Pancreas (tissue), 10 donors: ENCODE results near the gene ACO2. TPM values are rescaled to one million over a fixed set of nuclear protein-coding genes. Genes with fewer than 3 reads are reported as not detected.
"Not testable (repeated sequence)": the region's sequence is repeated elsewhere in the genome, so short reads cannot be mapped to it uniquely, and the experiment has no call there.

Experiments used
- ATAC-seq, 4 donors: fragments of 200-7000 bp; cut with Tn5 transposase; one replicate each; pipeline versions ENCODE4 v1.8.0 to v1.9.1; 2020; ENCODE audit warnings: mild to moderate bottlenecking in 4 of 4, moderate library complexity in 4 of 4
- DNase-seq, 6 donors: peaks; one replicate each; pipeline ENCODE4 v3.0.0-alpha.2; 2020
- FAIRE-seq: peaks from 2 replicates; lab custom pipeline; 2012; peaks lifted over from hg19 to GRCh38; lab: Jason Lieb, UNC
- H3K27ac ChIP-seq, 4 donors: fragments of 200-600 bp; sonication (generic); 1 replicate in 3 of 4; 2 replicates in 1 of 4; pipeline versions ENCODE4 v1.5.0 to v1.8.0; 2020
- H3K27me3 ChIP-seq, 4 donors: fragments of 200-600 bp; one replicate each; pipeline ENCODE4 v1.8.0; 2021
- H3K36me3 ChIP-seq, 3 donors: fragments of 200-600 bp; sonication (generic) in 1 of 3; one replicate each; pipeline versions ENCODE4 v1.5.0 to v1.8.0; 2020 to 2021
- H3K4me1 ChIP-seq, 3 donors: fragments of 200-600 bp; one replicate each; pipeline ENCODE4 v1.8.0; 2021
- H3K4me3 ChIP-seq, 4 donors: fragments of 200-600 bp; sonication (generic) in 2 of 4; one replicate each; pipeline versions ENCODE4 v1.5.0 to v1.8.0; 2020 to 2021
- H3K9me3 ChIP-seq, 4 donors: fragments of 200-600 bp; one replicate each; pipeline ENCODE4 v1.8.0; 2021
- CTCF ChIP-seq, 4 donors: fragments of 200-600 bp; sonication (generic) in 3 of 4; IDR thresholded peaks; one replicate each; pipeline versions ENCODE4 v1.5.0 to v1.8.0; 2021; ENCODE audit warnings: antibody characterized with exemption in 4 of 4
- WGBS, 2 donors: extraction: QIAGEN DNeasy Blood & Tissue Kit; methylation state at CpG; one replicate each; pipeline ENCODE4 v1.1.7; 2013; 5-methylcytosine and 5-hydroxymethylcytosine counted together
- intact Hi-C, 3 donors: fragments of 100-400 bp; cut with DNase I; formaldehyde crosslinking; loops; one replicate each; pipeline versions ENCODE4 v1.11.1 to v1.14.2; 2022
- polyA plus RNA-seq, 2 donors: library from polyadenylated mRNA; stranded (reverse); fragments of 200-250 nt; gene quantifications; one replicate each; pipeline ENCODE4 v1.2.3, GENCODE V29; 2013
- total RNA-seq, 6 donors: library from RNA; stranded (reverse); fragmentation: NEBNext Ultra II Directional in 4 of 6; extraction: Animal tissue kit (Norgen Biotek cat#: 25700) in 4 of 6; gene quantifications; one replicate each; pipeline versions ENCODE4 v1.2.1 to v1.2.4, GENCODE V29; 2021 to 2023
- donor health status: healthy with polysubstance abuse.
- donor health status: DM: no; HTN: no; CAD: no; lungs with moderate emphysema.
- donor health status: DM: no; HTN: no; CAD: no.
- donor health status: control.
- donor health status: control.
- donor health status: Bipolar disorder and iron deficiency.
- donor health status: DM: yes; HTN: yes; CAD: no.
- donor health status: DM: no; HTN: no; CAD: no.
- donor health status: DM: no; HTN: no; CAD: no.
- donor health status: DM: yes; HTN: yes; CAD: no.

Gene ACO2
- total and polyA plus RNA-seq, 8 donors, result 19.2 to 53.1 (median 37.6) TPM

- peak; percentile 89 to 97 (median 96) for DNase-seq
- peak; percentile 98 for FAIRE-seq
- intact Hi-C loops, result loop anchor here in 1 of 3 donors (5.0 kb wide), 1 partner anchor 41 kb away; no protein-coding TSS in a partner anchor
- H3K27me3 ChIP-seq, result no peaks in the 10 kb centered on the region
- 0% methylated on average over 28 of the region's 28 CpGs for WGBS, 2 donors
- peaks cover under 1 to 5% (median 5%) of the 10 kb centered on the region in 3 donors for H3K4me1 ChIP-seq
- peak overlapping the region; percentile 96 to 100 (median 99) for H3K27ac ChIP-seq
- no peaks in the 10 kb centered on the region for H3K9me3 ChIP-seq
- ATAC-seq, result peak; percentile 63 to 76 (median 70)
- peak overlapping the region; percentile 65 to 98 (median 91) for H3K4me3 ChIP-seq
- no peaks in the 10 kb centered on the region for H3K36me3 ChIP-seq
- TF ChIP-seq CTCF (IDR thresholded peaks at IDR 0.05), result no peak
Measured at GRCh38 chr22:41448189-41448808, 20.6 kb upstream of the ACO2 start.

- ATAC-seq (no peak), FAIRE-seq (no peak), DNase-seq (no peak)
- no peaks in the 10 kb centered on the region for H3K4me1 ChIP-seq
- no peak overlapping the region for H3K27ac ChIP-seq
- 92 to 95% methylated on average over 7 of the region's 7 CpGs for WGBS, 2 donors
- no peaks in the 10 kb centered on the region for H3K27me3 ChIP-seq
- intact Hi-C loops, result no loop called here
- no peaks in the 10 kb centered on the region for H3K9me3 ChIP-seq
- no peak for TF ChIP-seq CTCF (IDR thresholded peaks at IDR 0.05)
- H3K4me3 ChIP-seq, result no peak overlapping the region
- H3K36me3 ChIP-seq, result peaks cover 0 to 28% (median 5%) of the 10 kb centered on the region in 3 donors
Measured at GRCh38 chr22:41458161-41458728, 10.7 kb upstream of the ACO2 start.

GRCh38 chr22:41459431-41459830 is 9.5 kb upstream of the ACO2 start:
- Histone ChIP-seq H3K36me3 (peaks cover 0 to 37% (median 8%) of the 10 kb centered on the region in 3 donors), H3K9me3 (no peaks in the 10 kb centered on the region), H3K27me3 (no peaks in the 10 kb centered on the region), H3K27ac (no peak overlapping the region), H3K4me3 (no peak overlapping the region), H3K4me1 (no peaks in the 10 kb centered on the region)
- intact Hi-C loops, result no loop called here
- ATAC-seq (no peak), DNase-seq (no peak), FAIRE-seq (no peak)
- no peak for TF ChIP-seq CTCF (IDR thresholded peaks at IDR 0.05)
- 50 to 68% methylated on average over 1 of the region's 1 CpG for WGBS, 2 donors

GRCh38 chr22:41460071-41460470 is 8.8 kb upstream of the ACO2 start:
- H3K36me3 ChIP-seq, result peaks cover 0 to 43% (median 15%) of the 10 kb centered on the region in 3 donors
- H3K27me3 ChIP-seq, H3K4me3 ChIP-seq, H3K27ac ChIP-seq, H3K9me3 ChIP-seq, H3K4me1 ChIP-seq, ATAC-seq, intact Hi-C loops, FAIRE-seq, DNase-seq: not testable (repeated sequence)
- WGBS, 2 donors, result 68 to 70% methylated on average over 5 of the region's 5 CpGs

GRCh38 chr22:41461901-41462300 is 7.0 kb upstream of the ACO2 start:
- H3K9me3 ChIP-seq, result no peaks in the 10 kb centered on the region
- no peak overlapping the region for H3K4me3 ChIP-seq
- H3K27ac ChIP-seq, result no peak overlapping the region
- WGBS, 2 donors, result 88 to 90% methylated on average over 4 of the region's 4 CpGs
- no peaks in the 10 kb centered on the region for H3K4me1 ChIP-seq
- no peaks in the 10 kb centered on the region for H3K27me3 ChIP-seq
- ATAC-seq (no peak), DNase-seq (no peak), FAIRE-seq (no peak)
- no peak for TF ChIP-seq CTCF (IDR thresholded peaks at IDR 0.05)
- intact Hi-C loops, result no loop called here
- peaks cover 0 to 58% (median 29%) of the 10 kb centered on the region in 3 donors for H3K36me3 ChIP-seq
